Measurements from ENCODE around the gene NR2C2.
"Not testable (repeated sequence)": the region's sequence is repeated elsewhere in the genome, so short reads cannot be mapped to it uniquely, and the experiment has no call there.

Gene NR2C2

GRCh38 chr3:14903501-14903900, 43.9 kb upstream of the NR2C2 start:
- H2BK15ac ChIP-seq (replicated peaks; ENCODE audit: low read depth); H3K27me3 ChIP-seq (ENCODE audit: insufficient read depth, low read length, poor library complexity); H3K18ac ChIP-seq (ENCODE audit: low read length); H3K4me3 ChIP-seq (ENCODE audit: low read length); H3K9ac ChIP-seq (ENCODE audit: low read length); H3K79me2 ChIP-seq (ENCODE audit: control insufficient read depth, insufficient read depth, low read length); H4K8ac ChIP-seq (ENCODE audit: low read depth, low read length); H3K36me3 ChIP-seq (ENCODE audit: control insufficient read depth, insufficient read depth, low read length); H2AK5ac ChIP-seq (ENCODE audit: low read length); H4K5ac ChIP-seq (ENCODE audit: low read length); H3K4me1 ChIP-seq (ENCODE audit: control insufficient read depth, low read depth, low read length); H3K27ac ChIP-seq (ENCODE audit: low read depth, low read length); H2BK120ac ChIP-seq (ENCODE audit: low read depth, low read length); H3K4me2 ChIP-seq (ENCODE audit: low read length); H3K79me1 ChIP-seq (ENCODE audit: low read length); DNase-seq; H3K4ac ChIP-seq (ENCODE audit: low read depth, low read length); H2BK5ac ChIP-seq (ENCODE audit: low read length); H3K23ac ChIP-seq (ENCODE audit: low read length); H3K56ac ChIP-seq (ENCODE audit: low read length): not testable (repeated sequence)
- no CpG with 5 or more reads among the region's 3 CpGs for WGBS (ENCODE audit: extremely low coverage, insufficient coverage, low lambda C conversion rate)

GRCh38 chr3:14905055-14905657, 42.2 kb upstream of the NR2C2 start:
- Histone ChIP-seq H3K4me2 (ENCODE audit: low read length) (no peak overlapping the region), H3K4me3 (ENCODE audit: low read length) (no peak overlapping the region), H3K23ac (ENCODE audit: low read length) (no peak overlapping the region), H2BK5ac (ENCODE audit: low read length) (no peak overlapping the region), H3K4ac (ENCODE audit: low read depth, low read length) (no peak overlapping the region), H3K27ac (ENCODE audit: low read depth, low read length) (no peak overlapping the region), H3K36me3 (ENCODE audit: control insufficient read depth, insufficient read depth, low read length) (no peaks in the 10 kb centered on the region), H2BK15ac (replicated peaks; ENCODE audit: low read depth) (no peak overlapping the region), H3K79me1 (ENCODE audit: low read length) (no peaks in the 10 kb centered on the region), H3K18ac (ENCODE audit: low read length) (no peak overlapping the region), H3K9ac (ENCODE audit: low read length) (no peak overlapping the region), H3K79me2 (ENCODE audit: control insufficient read depth, insufficient read depth, low read length) (no peaks in the 10 kb centered on the region), H2BK120ac (ENCODE audit: low read depth, low read length) (no peak overlapping the region), H3K4me1 (ENCODE audit: control insufficient read depth, low read depth, low read length) (no peaks in the 10 kb centered on the region), H3K27me3 (ENCODE audit: insufficient read depth, low read length, poor library complexity) (no peaks in the 10 kb centered on the region), H2AK5ac (ENCODE audit: low read length) (no peak overlapping the region), H3K56ac (ENCODE audit: low read length) (no peak overlapping the region), H4K8ac (ENCODE audit: low read depth, low read length) (no peak overlapping the region), H4K5ac (ENCODE audit: low read length) (no peak overlapping the region)
- DNase-seq = no peak
- WGBS (ENCODE audit: extremely low coverage, insufficient coverage, low lambda C conversion rate) = no CpG with 5 or more reads among the region's 6 CpGs

GRCh38 chr3:14906355-14906971, 40.9 kb upstream of the NR2C2 start:
- Histone ChIP-seq H3K9ac (ENCODE audit: low read length) (no peak overlapping the region), H2BK15ac (replicated peaks; ENCODE audit: low read depth) (no peak overlapping the region), H2BK120ac (ENCODE audit: low read depth, low read length) (no peak overlapping the region), H3K27ac (ENCODE audit: low read depth, low read length) (no peak overlapping the region), H3K27me3 (ENCODE audit: insufficient read depth, low read length, poor library complexity) (no peaks in the 10 kb centered on the region), H3K56ac (ENCODE audit: low read length) (no peak overlapping the region), H3K79me2 (ENCODE audit: control insufficient read depth, insufficient read depth, low read length) (no peaks in the 10 kb centered on the region), H3K4me3 (ENCODE audit: low read length) (no peak overlapping the region), H2BK5ac (ENCODE audit: low read length) (no peak overlapping the region), H3K36me3 (ENCODE audit: control insufficient read depth, insufficient read depth, low read length) (no peaks in the 10 kb centered on the region), H4K8ac (ENCODE audit: low read depth, low read length) (no peak overlapping the region), H3K23ac (ENCODE audit: low read length) (no peak overlapping the region), H3K4me1 (ENCODE audit: control insufficient read depth, low read depth, low read length) (no peaks in the 10 kb centered on the region), H3K4me2 (ENCODE audit: low read length) (no peak overlapping the region), H2AK5ac (ENCODE audit: low read length) (no peak overlapping the region), H3K18ac (ENCODE audit: low read length) (no peak overlapping the region), H4K5ac (ENCODE audit: low read length) (no peak overlapping the region), H3K79me1 (ENCODE audit: low read length) (no peaks in the 10 kb centered on the region), H3K4ac (ENCODE audit: low read depth, low read length) (no peak overlapping the region)
- WGBS (ENCODE audit: extremely low coverage, insufficient coverage, low lambda C conversion rate) = no CpG with 5 or more reads among the region's 11 CpGs
- DNase-seq = no peak

DNA sequence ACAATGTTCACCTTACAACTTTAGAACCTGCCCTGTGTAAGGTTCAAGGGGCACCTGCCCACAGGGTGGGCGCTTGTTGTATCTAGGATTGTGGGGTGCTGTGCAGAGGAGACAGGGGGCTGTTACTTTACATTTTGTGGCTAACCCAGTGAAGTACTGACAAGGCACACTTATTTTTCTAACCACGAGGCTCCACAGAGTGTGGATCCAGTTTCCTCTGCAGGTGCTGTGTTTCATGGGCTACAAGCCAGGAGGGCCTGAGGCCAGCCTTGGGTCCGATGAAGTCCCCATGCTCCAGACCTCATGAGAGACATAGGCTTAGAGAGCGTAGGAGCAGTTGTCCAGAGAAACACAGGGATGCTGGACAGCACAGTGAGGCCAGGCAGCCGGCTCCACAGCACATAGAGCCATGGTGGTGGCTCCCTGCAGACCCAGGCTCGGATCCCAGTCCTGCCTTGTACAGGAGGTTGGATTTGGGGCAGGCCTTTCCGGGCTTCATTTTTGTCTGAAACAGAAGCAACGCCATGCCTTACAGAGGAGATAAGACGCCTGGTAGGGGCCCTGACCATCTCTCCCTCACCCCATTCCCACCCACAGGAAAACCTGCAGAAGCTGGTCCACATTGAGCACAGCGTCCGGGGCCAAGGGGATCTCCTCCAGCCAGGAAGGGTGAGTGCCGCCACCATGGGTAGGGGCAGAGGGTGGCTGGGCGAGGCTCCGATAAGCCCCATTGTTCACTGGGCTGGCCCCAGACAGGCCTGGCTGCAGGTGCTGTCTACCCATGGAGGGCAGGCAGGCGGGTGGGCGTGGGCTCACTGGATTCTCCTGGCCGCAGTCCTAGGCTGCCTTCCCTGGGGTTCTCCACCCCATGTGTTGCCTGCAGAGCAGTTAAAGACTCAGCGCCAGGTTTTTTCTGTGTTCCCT, 40.1 kb upstream of the NR2C2 start:
- H2AK5ac ChIP-seq (ENCODE audit: low read length) = no peak overlapping the region
- WGBS (ENCODE audit: extremely low coverage, insufficient coverage, low lambda C conversion rate) = no CpG with 5 or more reads among the region's 18 CpGs
- H3K4me1 ChIP-seq (ENCODE audit: control insufficient read depth, low read depth, low read length) = no peaks in the 10 kb centered on the region
- H2BK120ac ChIP-seq (ENCODE audit: low read depth, low read length) = no peak overlapping the region
- H3K27ac ChIP-seq (ENCODE audit: low read depth, low read length) = no peak overlapping the region
- H4K8ac ChIP-seq (ENCODE audit: low read depth, low read length) = no peak overlapping the region
- H3K23ac ChIP-seq (ENCODE audit: low read length) = no peak overlapping the region
- no peak overlapping the region for H2BK15ac ChIP-seq (replicated peaks; ENCODE audit: low read depth)
- H3K4me3 ChIP-seq (ENCODE audit: low read length) = no peak overlapping the region
- H3K4ac ChIP-seq (ENCODE audit: low read depth, low read length) = no peak overlapping the region
- H3K79me1 ChIP-seq (ENCODE audit: low read length) = no peaks in the 10 kb centered on the region
- H3K36me3 ChIP-seq (ENCODE audit: control insufficient read depth, insufficient read depth, low read length) = no peaks in the 10 kb centered on the region
- H3K27me3 ChIP-seq (ENCODE audit: insufficient read depth, low read length, poor library complexity) = no peaks in the 10 kb centered on the region
- DNase-seq = no peak
- no peak overlapping the region for H3K9ac ChIP-seq (ENCODE audit: low read length)
- no peak overlapping the region for H2BK5ac ChIP-seq (ENCODE audit: low read length)
- H4K5ac ChIP-seq (ENCODE audit: low read length) = no peak overlapping the region
- no peak overlapping the region for H3K56ac ChIP-seq (ENCODE audit: low read length)
- no peak overlapping the region for H3K18ac ChIP-seq (ENCODE audit: low read length)
- H3K79me2 ChIP-seq (ENCODE audit: control insufficient read depth, insufficient read depth, low read length) = no peaks in the 10 kb centered on the region
- no peak overlapping the region for H3K4me2 ChIP-seq (ENCODE audit: low read length)

DNA sequence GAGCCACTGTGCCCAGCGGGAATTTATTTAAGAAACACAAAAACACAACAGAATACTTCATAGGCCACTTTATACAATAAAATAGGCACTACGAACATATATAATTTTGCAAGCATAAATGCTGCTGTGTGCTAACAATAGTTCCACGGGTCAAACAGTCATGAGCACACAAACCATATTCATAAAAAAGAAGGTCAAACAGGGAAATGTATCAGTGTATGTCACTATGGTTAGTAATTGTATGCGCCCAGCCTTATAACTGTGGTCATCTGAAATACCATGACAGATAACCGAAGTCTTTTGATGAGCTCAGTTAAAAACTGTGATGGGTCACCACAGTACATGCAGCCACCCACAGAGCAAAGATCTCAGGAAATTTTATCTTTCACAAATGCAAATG, 38.1 kb upstream of the NR2C2 start:
- no peak overlapping the region for H2BK5ac ChIP-seq (ENCODE audit: low read length)
- no peak overlapping the region for H4K8ac ChIP-seq (ENCODE audit: low read depth, low read length)
- no peak overlapping the region for H3K27ac ChIP-seq (ENCODE audit: low read depth, low read length)
- no peak overlapping the region for H3K23ac ChIP-seq (ENCODE audit: low read length)
- H2AK5ac ChIP-seq (ENCODE audit: low read length) = no peak overlapping the region
- H3K9ac ChIP-seq (ENCODE audit: low read length) = no peak overlapping the region
- no peak overlapping the region for H2BK15ac ChIP-seq (replicated peaks; ENCODE audit: low read depth)
- no peak for DNase-seq
- no peak overlapping the region for H3K18ac ChIP-seq (ENCODE audit: low read length)
- H3K36me3 ChIP-seq (ENCODE audit: control insufficient read depth, insufficient read depth, low read length) = no peaks in the 10 kb centered on the region
- H2BK120ac ChIP-seq (ENCODE audit: low read depth, low read length) = no peak overlapping the region
- no peaks in the 10 kb centered on the region for H3K79me1 ChIP-seq (ENCODE audit: low read length)
- H3K4me3 ChIP-seq (ENCODE audit: low read length) = no peak overlapping the region
- H3K27me3 ChIP-seq (ENCODE audit: insufficient read depth, low read length, poor library complexity) = no peaks in the 10 kb centered on the region
- H3K4me2 ChIP-seq (ENCODE audit: low read length) = no peak overlapping the region
- H3K4me1 ChIP-seq (ENCODE audit: control insufficient read depth, low read depth, low read length) = no peaks in the 10 kb centered on the region
- no peaks in the 10 kb centered on the region for H3K79me2 ChIP-seq (ENCODE audit: control insufficient read depth, insufficient read depth, low read length)
- no CpG with 5 or more reads among the region's 5 CpGs for WGBS (ENCODE audit: extremely low coverage, insufficient coverage, low lambda C conversion rate)
- H3K4ac ChIP-seq (ENCODE audit: low read depth, low read length) = no peak overlapping the region
- H4K5ac ChIP-seq (ENCODE audit: low read length) = no peak overlapping the region
- no peak overlapping the region for H3K56ac ChIP-seq (ENCODE audit: low read length)

All from mesendoderm (in vitro differentiated cells).